ENCODE measurements around the gene HIPK2. TPM values are rescaled to one million over a fixed set of nuclear protein-coding genes. Genes with fewer than 3 reads are reported as not detected.

The HIPK2 gene
- total and polyA plus RNA-seq, 10 of the 15 experiments (the other 5 are each of a cell fraction or from before 2014, with no cell fraction given), result 1.7 to 39.0 (median 9.4) TPM

GRCh38 chr7:139525239-139525638 lies 252.6 kb downstream of the HIPK2 start:
- Histone ChIP-seq H3K27me3 (replicated peaks in 1 of 2; ENCODE audit: control insufficient read depth in 2 of 2, insufficient read depth in 2 of 2, low read length in 1 of 2) (peaks cover 0 to 2% of the 10 kb centered on the region in 2 experiments; a peak in 3 of 4 replicates), H3K4me1 (ENCODE audit: control insufficient read depth, insufficient read depth, low read length) (no peaks in the 10 kb centered on the region), H3K4me2 (ENCODE audit: control insufficient read depth, insufficient read depth) (no peak overlapping the region), H2AFZ (ENCODE audit: control insufficient read depth, low read depth, low read length) (no peak overlapping the region), H3K9ac (ENCODE audit: control insufficient read depth, insufficient read depth, low read length) (no peak overlapping the region), H3K9me3 (replicated peaks; ENCODE audit: control insufficient read depth, insufficient read depth, low read length) (no peaks in the 10 kb centered on the region), H3K4me3 (no peak overlapping the region), H3K79me2 (ENCODE audit: control insufficient read depth, insufficient read depth, low read length) (no peaks in the 10 kb centered on the region), H4K20me1 (ENCODE audit: control insufficient read depth, insufficient read depth) (no peaks in the 10 kb centered on the region), H3K27ac (ENCODE audit: control insufficient read depth, insufficient read depth) (no peak overlapping the region), H3K36me3 (ENCODE audit: control insufficient read depth in 2 of 2, insufficient read depth in 2 of 2, low read length in 1 of 2) (no peaks in the 10 kb centered on the region)
- intact Hi-C loops (cut with micrococcal nuclease; ENCODE audit: unreplicated experiment), result no loop called here
- ATAC-seq, result no peak
- BruUV-seq (replicated peaks), result no TSS peak
- ChIA-PET POLR2A (no interaction called here), RAD21 (ENCODE audit: unreplicated experiment) (no interaction called here), SMC1A (ENCODE audit: uncharacterized antibody, unreplicated experiment) (no interaction called here), CTCF (no interaction called here)
- TF ChIP-seq E2F8 (IDR thresholded peaks at IDR 0.05; ENCODE audit: low read depth, partially characterized antibody), result no peak
- no peak for TF ChIP-seq WRNIP1 (IDR thresholded peaks at IDR 0.05; ENCODE audit: borderline replicate concordance, low read depth, low read length)
- TF ChIP-seq KLF5 (IDR thresholded peaks at IDR 0.05; ENCODE audit: partially characterized antibody), result no peak
- TF ChIP-seq BCL3 (IDR thresholded peaks at IDR 0.05; ENCODE audit: borderline replicate concordance, insufficient read depth, low read depth, low read length, poor library complexity, severe bottlenecking), result no peak
- no peak for FAIRE-seq
- WGBS (ENCODE audit: insufficient coverage, insufficient replicate concordance, low lambda C conversion rate, missing lambda C conversion rate), result 46% methylated on average over 10 of the region's 10 CpGs
- in situ Hi-C loops (cut with MboI), result no loop called here
- no peak for DNase-seq (ENCODE audit: low read depth, low spot score)

All from GM12878 (cell line).